GM12878 (cell line): ENCODE results near the gene DNAAF2. TPM values are rescaled to one million over a fixed set of nuclear protein-coding genes. Genes with fewer than 3 reads are reported as not detected.

ENCODE experiments used
- ATAC-seq: fragments of 200-7000 bp; cut with Tn5 transposase; 3 replicates; pipeline ENCODE4 v1.9.1; 2020; ENCODE audit warnings: mild to moderate bottlenecking, moderate library complexity
- BruUV-seq: library from RNA; stranded (reverse); fragments of 400-500 nt; replicated peaks from 2 replicates; lab custom pipeline; 2021; lab: Mats Ljungman, UMichigan
- CTCF ChIA-PET: fragments of 300-600 bp; sonication (Branson Sonifier 250); formaldehyde crosslinking; extraction: SDS; loops from one replicate; lab custom pipeline; 2021; ENCODE audit warnings: inconsistent platforms; lab: Yijun Ruan, JAX
- POLR2A ChIA-PET: fragments of 350-600 bp; formaldehyde crosslinking; extraction: SDS; loops from one replicate; lab custom pipeline; 2021; ENCODE audit warnings: inconsistent platforms; lab: Charles Lee
- RAD21 ChIA-PET: fragments of 300-600 bp; sonication (Branson Sonifier 250); formaldehyde crosslinking; loops from one replicate; lab custom pipeline; 2023; ENCODE audit warnings: antibody characterized with exemption; ENCODE audit not compliant: unreplicated experiment; lab: Charles Lee
- SMC1A ChIA-PET: fragments of 300-600 bp; sonication (Branson Sonifier 250); formaldehyde crosslinking; loops from one replicate; lab custom pipeline; 2023; ENCODE audit not compliant: unreplicated experiment, uncharacterized antibody; lab: Charles Lee
- DNase-seq: peaks from one replicate; pipeline ENCODE4 v3.0.0-alpha.2; 2011; ENCODE audit warnings: low read depth, low spot score
- FAIRE-seq: peaks from 3 replicates; lab custom pipeline; 2011; peaks lifted over from hg19 to GRCh38; lab: Jason Lieb, UNC
- H2AFZ ChIP-seq: 2 replicates; pipeline ENCODE4 v1.6.0; 2011; ENCODE audit warnings: low read depth, low read length, control low read depth; ENCODE audit not compliant: control insufficient read depth
- H3K27ac ChIP-seq: 2 replicates; pipeline ENCODE4 v1.5.1; 2011; ENCODE audit warnings: control low read depth; ENCODE audit not compliant: control insufficient read depth, insufficient read depth
- H3K27me3 ChIP-seq, 2 experiments: replicated peaks in 1 of 2; 2 replicates each; pipeline versions ENCODE4 v1.6.0 to v1.6.1; 2011; ENCODE audit warnings: low read length in 1 of 2; ENCODE audit not compliant: control insufficient read depth in 2 of 2, insufficient read depth in 2 of 2
- H3K36me3 ChIP-seq, 2 experiments: 2 replicates each; pipeline ENCODE4 v1.5.1; 2011; ENCODE audit warnings: low read length in 1 of 2; ENCODE audit not compliant: control insufficient read depth in 2 of 2, insufficient read depth in 2 of 2
- H3K4me1 ChIP-seq: 2 replicates; pipeline ENCODE4 v1.6.1; 2011; ENCODE audit warnings: mild to moderate bottlenecking, low read length, moderate library complexity, mixed read lengths; ENCODE audit not compliant: control insufficient read depth, insufficient read depth
- H3K4me2 ChIP-seq: 2 replicates; pipeline ENCODE4 v1.6.0; 2011; ENCODE audit warnings: control low read depth; ENCODE audit not compliant: control insufficient read depth, insufficient read depth
- H3K4me3 ChIP-seq: fragments of 200-600 bp; sonication (generic); 2 replicates; pipeline ENCODE4 v1.5.1; 2016
- H3K79me2 ChIP-seq: 2 replicates; pipeline ENCODE4 v1.6.0; 2011; ENCODE audit warnings: low read length; ENCODE audit not compliant: control insufficient read depth, insufficient read depth
- H3K9ac ChIP-seq: 2 replicates; pipeline ENCODE4 v1.8.0; 2011; ENCODE audit warnings: low read length, control low read depth, mixed read lengths; ENCODE audit not compliant: control insufficient read depth, insufficient read depth
- H3K9me3 ChIP-seq: replicated peaks from 3 replicates; pipeline ENCODE4 v1.5.1; 2011; ENCODE audit warnings: mild to moderate bottlenecking, low read length; ENCODE audit not compliant: control insufficient read depth, insufficient read depth
- H4K20me1 ChIP-seq: 2 replicates; pipeline ENCODE4 v1.6.0; 2011; ENCODE audit not compliant: control insufficient read depth, insufficient read depth
- CBX5 ChIP-seq: sonication (generic); IDR thresholded peaks from 2 replicates; pipeline ENCODE4 v1.6.1; 2016; ENCODE audit warnings: low read depth, moderate library complexity, mild to moderate bottlenecking, inconsistent platforms
- HDAC2 ChIP-seq: fragments of 200-600 bp; sonication (generic); IDR thresholded peaks from 2 replicates; pipeline ENCODE4 v1.6.1; 2017
- IRF4 ChIP-seq: IDR thresholded peaks from 2 replicates; pipeline ENCODE4 v1.6.1; 2011; ENCODE audit warnings: low read depth, low read length
- NBN ChIP-seq: fragments of 450-650 bp; IDR thresholded peaks from 2 replicates; pipeline ENCODE4 v1.6.1; 2016
- NFIC ChIP-seq: IDR thresholded peaks from 2 replicates; pipeline ENCODE4 v1.6.1; 2012; ENCODE audit warnings: low read depth, mild to moderate bottlenecking, inconsistent platforms, low read length, moderate library complexity
- NKRF ChIP-seq: fragments of 450-650 bp; conservative IDR thresholded peaks from 2 replicates; pipeline ENCODE4 v1.6.1; 2017; ENCODE audit warnings: mild to moderate bottlenecking, moderate library complexity
- RAD21 ChIP-seq: IDR thresholded peaks from 2 replicates; pipeline ENCODE4 v1.6.1; 2011; ENCODE audit warnings: mild to moderate bottlenecking, low read depth, low read length, moderate library complexity; ENCODE audit not compliant: insufficient read depth
- RUNX3 ChIP-seq: IDR thresholded peaks from 2 replicates; pipeline ENCODE4 v1.6.1; 2012; ENCODE audit warnings: low read length, inconsistent platforms
- STAT1 ChIP-seq: fragments of 450-650 bp; conservative IDR thresholded peaks from 2 replicates; pipeline ENCODE4 v1.6.1; 2014; ENCODE audit warnings: antibody characterized with exemption, mild to moderate bottlenecking
- ZNF217 ChIP-seq: fragments of 450-650 bp; IDR thresholded peaks from 2 replicates; pipeline ENCODE4 v1.6.1; 2017; ENCODE audit warnings: antibody characterized with exemption, mild to moderate bottlenecking
- ZNF384 ChIP-seq: IDR thresholded peaks from 2 replicates; pipeline ENCODE4 v1.6.1; 2012; ENCODE audit warnings: low read depth, mild to moderate bottlenecking, low read length, improper control_type of control experiment, borderline replicate concordance
- WGBS: methylation state at CpG from one replicate; pipeline ENCODE4 v1.1.6; 2016; ENCODE audit warnings: low lambda C conversion rate; ENCODE audit not compliant: insufficient replicate concordance, insufficient coverage; ENCODE audit errors: missing lambda C conversion rate; 5-methylcytosine and 5-hydroxymethylcytosine counted together
- in situ Hi-C: fragments of 300-500 bp; cut with MboI; formaldehyde crosslinking; loops from 9 replicates; pipeline ENCODE4 v1.14.3; 2018; ENCODE audit warnings: mixed read lengths
- intact Hi-C: fragments of 100-400 bp; cut with micrococcal nuclease; formaldehyde crosslinking; loops from one replicate; pipeline ENCODE4 v1.14.2; 2022; ENCODE audit not compliant: unreplicated experiment
- polyA plus RNA-seq, 11 experiments: library from polyadenylated mRNA; depleted of rRNA in 4 of 11; unstranded in 6 of 11; stranded (reverse) in 5 of 11; fragments of >200 nt; fragmentation: Nextera tagmentation in 4 of 11; fragmentation: Illumina TruSeq in 1 of 11; extraction: Ambion mirVana in 4 of 11; extraction: Trizol in 1 of 11; gene quantifications; 1 replicate in 1 of 11; 2 replicates in 10 of 11; pipeline versions ENCODE4 v1.2.1 to v1.2.3, GENCODE V29; 2011 to 2016; ENCODE audit warnings: inconsistent platforms in 2 of 11, missing spikeins in 2 of 11, low read depth in 1 of 11
- total RNA-seq, 4 experiments: library from RNA; depleted of rRNA in 3 of 4; stranded (reverse); fragments of >200 nt in 3 of 4; fragmentation: Illumina TruSeq in 1 of 4; extraction: Trizol in 1 of 4; gene quantifications; 2 replicates each; pipeline versions ENCODE4 v1.2.1 to v1.2.3, GENCODE V29; 2013 to 2021
- TF ChIP-seq, protein P1 (sequence below): fragments of 450-650 bp; IDR thresholded peaks from 2 replicates; pipeline ENCODE4 v1.6.1; 2017; ENCODE audit warnings: borderline replicate concordance
- TF ChIP-seq, protein P2 (sequence below), 3 experiments: IDR thresholded peaks in 2 of 3; conservative IDR thresholded peaks in 1 of 3; 2 replicates each; pipeline ENCODE4 v1.5.1; 2011; ENCODE audit warnings: low read depth in 3 of 3, low read length in 3 of 3, mild to moderate bottlenecking in 3 of 3, control low read depth in 2 of 3, moderate library complexity in 2 of 3, inconsistent platforms in 1 of 3, mixed read lengths in 1 of 3; ENCODE audit not compliant: control insufficient read depth in 2 of 3, insufficient read depth in 1 of 3; ENCODE audit errors: extremely low read depth in 1 of 3

Gene DNAAF2
- total and polyA plus RNA-seq, 10 of the 15 experiments (the other 5 are each of a cell fraction or from before 2014, with no cell fraction given) = 5.7 to 24.7 (median 10.8) TPM

DNA sequence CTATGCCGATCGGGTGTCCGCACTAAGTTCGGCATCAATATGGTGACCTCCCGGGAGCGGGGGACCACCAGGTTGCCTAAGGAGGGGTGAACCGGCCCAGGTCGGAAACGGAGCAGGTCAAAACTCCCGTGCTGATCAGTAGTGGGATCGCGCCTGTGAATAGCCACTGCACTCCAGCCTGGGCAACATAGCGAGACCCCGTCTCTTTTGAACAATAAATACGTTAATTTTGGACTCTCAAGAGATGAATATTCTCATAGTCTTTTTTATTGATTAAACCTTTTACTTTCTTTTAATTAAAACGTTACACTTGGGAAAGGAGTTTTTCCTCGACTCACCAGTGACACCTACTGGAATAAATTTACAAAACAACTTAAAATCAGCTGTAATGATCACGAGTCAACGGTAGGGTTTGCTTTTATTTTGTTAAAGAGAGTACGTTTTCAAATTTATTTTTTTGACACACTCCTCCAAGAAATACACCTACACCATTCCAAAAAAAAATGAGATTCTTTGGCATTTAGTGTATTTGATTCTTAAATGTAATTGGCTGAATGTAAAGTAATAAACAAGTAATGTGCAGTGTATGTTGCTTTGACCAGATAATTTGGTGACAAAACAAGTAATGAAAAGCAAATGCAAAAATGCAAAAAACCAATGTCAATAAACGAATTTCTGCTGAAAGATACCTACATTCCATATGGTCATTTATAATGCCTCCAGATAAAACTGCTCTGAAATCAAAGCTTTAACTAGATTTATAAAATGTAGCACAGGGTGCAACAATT, 48.2 kb downstream of the DNAAF2 start:
- CTCF ChIA-PET = interaction anchor here (0.7 to 5.6 kb wide), 19 partner anchors 10 to 1063 kb away, joined by 3 to 75 read pairs (median 4); partner anchors contain the start of genes LRR1, MGAT2, POLE2 and RPL36AL
- Histone ChIP-seq H3K4me2 (peak overlapping the region; percentile 76; the same call in 1 of the 2 replicates), H2AFZ (peak overlapping the region; percentile 77), H3K27me3 (no peaks in the 10 kb centered on the region), H4K20me1 (peaks cover 4% of the 10 kb centered on the region; the same call in 1 of the 2 replicates), H3K4me3 (peak overlapping the region; percentile 57; the same call in 1 of the 2 replicates), H3K79me2 (peaks cover 44% of the 10 kb centered on the region), H3K9ac (peak overlapping the region; percentile 8; the same call in 1 of the 2 replicates), H3K27ac (peak overlapping the region; percentile 47), H3K4me1 (no peaks in the 10 kb centered on the region), H3K9me3 (no peaks in the 10 kb centered on the region), H3K36me3 (peaks cover 2 to 13% of the 10 kb centered on the region in 2 experiments; a peak in 2 of 4 replicates)
- ATAC-seq (peak; percentile 19), DNase-seq (peak; percentile 67), FAIRE-seq (peak; percentile 96)
- intact Hi-C loops (loop anchor here (1.0 to 5.0 kb wide), 4 partner anchors 11 to 125 kb away; partner anchors contain the start of genes DNAAF2, LRR1, MGAT2 and RPL36AL), in situ Hi-C loops (no loop called here)
- RAD21 ChIA-PET = interaction anchor here (0.6 to 4.2 kb wide), 11 partner anchors 9 to 622 kb away, joined by 3 to 27 read pairs (median 9); partner anchors contain the start of genes LRR1, MGAT2 and RPL36AL
- SMC1A ChIA-PET = interaction anchor here (0.8 to 2.8 kb wide), 14 partner anchors 8 to 266 kb away, joined by 3 to 12 read pairs (median 5); partner anchors contain the start of genes LRR1, MGAT2, NEMF and RPL36AL
- no TSS peak for BruUV-seq
- POLR2A ChIA-PET = interaction anchor here (1.2 to 5.4 kb wide), 9 partner anchors 10 to 181 kb away, joined by 3 to 62 read pairs (median 6); partner anchors contain the start of genes KLHDC2, LRR1, MGAT2 and RPL36AL
- WGBS = under 1% methylated on average over 11 of the region's 21 CpGs
- TF ChIP-seq, protein P1, sequence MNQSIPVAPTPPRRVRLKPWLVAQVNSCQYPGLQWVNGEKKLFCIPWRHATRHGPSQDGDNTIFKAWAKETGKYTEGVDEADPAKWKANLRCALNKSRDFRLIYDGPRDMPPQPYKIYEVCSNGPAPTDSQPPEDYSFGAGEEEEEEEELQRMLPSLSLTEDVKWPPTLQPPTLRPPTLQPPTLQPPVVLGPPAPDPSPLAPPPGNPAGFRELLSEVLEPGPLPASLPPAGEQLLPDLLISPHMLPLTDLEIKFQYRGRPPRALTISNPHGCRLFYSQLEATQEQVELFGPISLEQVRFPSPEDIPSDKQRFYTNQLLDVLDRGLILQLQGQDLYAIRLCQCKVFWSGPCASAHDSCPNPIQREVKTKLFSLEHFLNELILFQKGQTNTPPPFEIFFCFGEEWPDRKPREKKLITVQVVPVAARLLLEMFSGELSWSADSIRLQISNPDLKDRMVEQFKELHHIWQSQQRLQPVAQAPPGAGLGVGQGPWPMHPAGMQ = no peak
- TF ChIP-seq NKRF (peak; percentile 16; the same call in 1 of the 2 replicates), RUNX3 (peak; percentile 26; the same call in 1 of the 2 replicates), IRF4 (0 out of 2 replicates have a peak, but pooled peaks have one; percentile 49), ZNF217 (peak; percentile 97), NBN (peak; percentile 84), RAD21 (peak; percentile 44), ZNF384 (no peak), CBX5 (peak; percentile 86; the same call in 1 of the 2 replicates), STAT1 (0 out of 2 replicates have a peak, but pooled peaks have one; percentile 12), HDAC2 (no peak), NFIC (peak; percentile 48; the same call in 1 of the 2 replicates)
- TF ChIP-seq, protein P2, sequence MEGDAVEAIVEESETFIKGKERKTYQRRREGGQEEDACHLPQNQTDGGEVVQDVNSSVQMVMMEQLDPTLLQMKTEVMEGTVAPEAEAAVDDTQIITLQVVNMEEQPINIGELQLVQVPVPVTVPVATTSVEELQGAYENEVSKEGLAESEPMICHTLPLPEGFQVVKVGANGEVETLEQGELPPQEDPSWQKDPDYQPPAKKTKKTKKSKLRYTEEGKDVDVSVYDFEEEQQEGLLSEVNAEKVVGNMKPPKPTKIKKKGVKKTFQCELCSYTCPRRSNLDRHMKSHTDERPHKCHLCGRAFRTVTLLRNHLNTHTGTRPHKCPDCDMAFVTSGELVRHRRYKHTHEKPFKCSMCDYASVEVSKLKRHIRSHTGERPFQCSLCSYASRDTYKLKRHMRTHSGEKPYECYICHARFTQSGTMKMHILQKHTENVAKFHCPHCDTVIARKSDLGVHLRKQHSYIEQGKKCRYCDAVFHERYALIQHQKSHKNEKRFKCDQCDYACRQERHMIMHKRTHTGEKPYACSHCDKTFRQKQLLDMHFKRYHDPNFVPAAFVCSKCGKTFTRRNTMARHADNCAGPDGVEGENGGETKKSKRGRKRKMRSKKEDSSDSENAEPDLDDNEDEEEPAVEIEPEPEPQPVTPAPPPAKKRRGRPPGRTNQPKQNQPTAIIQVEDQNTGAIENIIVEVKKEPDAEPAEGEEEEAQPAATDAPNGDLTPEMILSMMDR (IDR thresholded peaks at IDR 0.05 in 2 of 3, conservative IDR thresholded peaks at IDR 0.05 in 1 of 3; ENCODE audit: control insufficient read depth in 2 of 3, extremely low read depth in 1 of 3, insufficient read depth in 1 of 3, low read depth in 3 of 3, low read length in 3 of 3) = peak; percentile 56 to 82 (median 82)
